ENCODE measurements around the gene FCAMR. TPM values are rescaled to one million over a fixed set of nuclear protein-coding genes. Genes with fewer than 3 reads are reported as not detected.

FCAMR gene, protein sequence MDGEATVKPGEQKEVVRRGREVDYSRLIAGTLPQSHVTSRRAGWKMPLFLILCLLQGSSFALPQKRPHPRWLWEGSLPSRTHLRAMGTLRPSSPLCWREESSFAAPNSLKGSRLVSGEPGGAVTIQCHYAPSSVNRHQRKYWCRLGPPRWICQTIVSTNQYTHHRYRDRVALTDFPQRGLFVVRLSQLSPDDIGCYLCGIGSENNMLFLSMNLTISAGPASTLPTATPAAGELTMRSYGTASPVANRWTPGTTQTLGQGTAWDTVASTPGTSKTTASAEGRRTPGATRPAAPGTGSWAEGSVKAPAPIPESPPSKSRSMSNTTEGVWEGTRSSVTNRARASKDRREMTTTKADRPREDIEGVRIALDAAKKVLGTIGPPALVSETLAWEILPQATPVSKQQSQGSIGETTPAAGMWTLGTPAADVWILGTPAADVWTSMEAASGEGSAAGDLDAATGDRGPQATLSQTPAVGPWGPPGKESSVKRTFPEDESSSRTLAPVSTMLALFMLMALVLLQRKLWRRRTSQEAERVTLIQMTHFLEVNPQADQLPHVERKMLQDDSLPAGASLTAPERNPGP
- total RNA-seq (not detected in 2 replicates), polyA plus RNA-seq (not detected in 2 replicates), polyA minus RNA-seq (not detected in 2 replicates)
- not detected for total RNA-seq (2013)

DNA sequence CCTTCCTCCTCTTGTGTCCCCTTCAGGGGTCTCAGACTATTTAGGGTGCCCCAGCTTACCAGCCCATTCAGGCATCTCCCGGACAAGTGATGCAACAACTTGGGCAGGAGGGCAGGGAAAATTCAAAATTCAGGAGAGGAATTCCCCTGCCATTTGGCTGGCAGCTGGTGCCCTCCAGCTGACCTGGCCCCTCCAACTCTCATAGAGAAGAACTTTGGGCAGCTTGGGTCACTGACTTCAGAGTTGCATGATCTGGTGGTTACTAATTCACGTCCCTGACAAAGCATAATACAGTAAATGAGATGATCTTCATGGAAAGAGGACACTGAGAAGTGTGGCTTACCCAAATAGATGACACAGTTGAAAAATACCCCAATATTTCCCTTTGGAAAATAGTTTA is at the start of gene FCAMR:
TSS of gene FCAMR (minus strand) at position 15 of the 400 bp plus-strand sequence. CDS start 335 bp downstream, outside the sequence.
- no peaks in the 10 kb centered on the region for H4K20me1 ChIP-seq (ENCODE audit: control insufficient read depth, insufficient read depth, low read length, poor library complexity, severe bottlenecking)
- Mint-ChIP-seq H3K4me1 (peaks cover 14% of the 10 kb centered on the region), H3K4me3 (no peak within 1 kb of the TSS), H3K27ac (no peak within 1 kb of the TSS), H3K9me3 (ENCODE audit: insufficient read depth) (no peaks in the 10 kb centered on the region), H3K27me3 (no peaks in the 10 kb centered on the region)
- no peak within 1 kb of the TSS for H3K4me2 ChIP-seq (replicated peaks; ENCODE audit: low read depth, low read length, poor library complexity, severe bottlenecking)
- no peak within 1 kb of the TSS for H3K4me3 ChIP-seq (ENCODE audit: control extremely low read depth in 1 of 5, extremely low read depth in 1 of 5, insufficient read depth in 1 of 5, low read depth in 2 of 5, low read length in 4 of 5)
- CTCF ChIA-PET = interaction anchor here (0.6 to 8.4 kb wide), 7 partner anchors 11 to 454 kb away, joined by 3 to 77 read pairs (median 4); no protein-coding TSS in a partner anchor
- peaks cover 8 to 11% of the 10 kb centered on the region in 2 donors for H3K4me1 ChIP-seq (ENCODE audit: control insufficient read depth in 2 of 2, insufficient read depth in 2 of 2, low read length in 2 of 2)
- 78% methylated on average over 1 of the region's 2 CpGs for WGBS (ENCODE audit: insufficient coverage)
- POLR2A ChIA-PET = no interaction called here
- H2AFZ ChIP-seq (ENCODE audit: insufficient read depth, low read depth, low read length, poor library complexity, severe bottlenecking) = no peak within 1 kb of the TSS
- DNase-seq = no peak
- no peak for TF ChIP-seq EZH2 (IDR thresholded peaks at IDR 0.05; ENCODE audit: borderline replicate concordance, insufficient read depth, low read depth, low read length, poor library complexity, severe bottlenecking)
- TF ChIP-seq, protein P1, sequence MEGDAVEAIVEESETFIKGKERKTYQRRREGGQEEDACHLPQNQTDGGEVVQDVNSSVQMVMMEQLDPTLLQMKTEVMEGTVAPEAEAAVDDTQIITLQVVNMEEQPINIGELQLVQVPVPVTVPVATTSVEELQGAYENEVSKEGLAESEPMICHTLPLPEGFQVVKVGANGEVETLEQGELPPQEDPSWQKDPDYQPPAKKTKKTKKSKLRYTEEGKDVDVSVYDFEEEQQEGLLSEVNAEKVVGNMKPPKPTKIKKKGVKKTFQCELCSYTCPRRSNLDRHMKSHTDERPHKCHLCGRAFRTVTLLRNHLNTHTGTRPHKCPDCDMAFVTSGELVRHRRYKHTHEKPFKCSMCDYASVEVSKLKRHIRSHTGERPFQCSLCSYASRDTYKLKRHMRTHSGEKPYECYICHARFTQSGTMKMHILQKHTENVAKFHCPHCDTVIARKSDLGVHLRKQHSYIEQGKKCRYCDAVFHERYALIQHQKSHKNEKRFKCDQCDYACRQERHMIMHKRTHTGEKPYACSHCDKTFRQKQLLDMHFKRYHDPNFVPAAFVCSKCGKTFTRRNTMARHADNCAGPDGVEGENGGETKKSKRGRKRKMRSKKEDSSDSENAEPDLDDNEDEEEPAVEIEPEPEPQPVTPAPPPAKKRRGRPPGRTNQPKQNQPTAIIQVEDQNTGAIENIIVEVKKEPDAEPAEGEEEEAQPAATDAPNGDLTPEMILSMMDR (IDR thresholded peaks at IDR 0.05) = no peak
- no peaks in the 10 kb centered on the region for H3K9me3 ChIP-seq (ENCODE audit: control extremely low read depth in 1 of 3, control insufficient read depth in 2 of 3, insufficient read depth in 1 of 3, low read length in 2 of 3)
- no peak for ATAC-seq (ENCODE audit: low read depth)
- no peak within 1 kb of the TSS for H3K27ac ChIP-seq (ENCODE audit: low read length in 2 of 2)
- no peaks in the 10 kb centered on the region for H3K36me3 ChIP-seq (replicated peaks in 1 of 2; ENCODE audit: control extremely low read depth in 1 of 2, control insufficient read depth in 1 of 2, extremely low read depth in 1 of 2, insufficient read depth in 2 of 2, low read length in 1 of 2)
- no peaks in the 10 kb centered on the region for H3K79me2 ChIP-seq (ENCODE audit: control insufficient read depth, insufficient read depth, low read length)
- peaks cover 0 to 7% (median 0%) of the 10 kb centered on the region in 4 experiments for H3K27me3 ChIP-seq (replicated peaks in 1 of 4; ENCODE audit: control extremely low read depth in 1 of 4, control insufficient read depth in 3 of 4, insufficient read depth in 4 of 4, low read length in 3 of 4)
- intact Hi-C loops (cut with micrococcal nuclease) = no loop called here
- no peak within 1 kb of the TSS for H3K9ac ChIP-seq (ENCODE audit: low read length)

DNA sequence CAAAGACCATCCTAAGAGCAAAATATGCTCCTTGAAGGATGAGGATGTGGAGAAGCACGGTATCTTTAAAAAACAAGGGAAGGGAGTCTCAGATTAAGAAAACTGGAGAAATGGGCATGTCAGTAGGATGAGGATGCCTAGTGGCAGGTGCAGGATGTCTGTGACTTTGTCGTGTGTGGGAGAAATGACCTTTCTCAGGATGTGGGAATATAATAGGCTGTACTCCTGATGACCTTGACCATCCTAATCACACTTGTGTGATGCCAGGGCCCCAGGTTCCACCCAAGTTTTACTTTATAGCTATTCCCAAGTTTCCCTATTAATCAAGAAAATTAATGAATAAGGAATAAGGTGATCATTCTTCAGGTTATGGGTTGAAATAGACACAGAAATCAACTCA is 49.4 kb upstream of the FCAMR start:
- ATAC-seq (ENCODE audit: low read depth) (no peak), DNase-seq (no peak)
- no peaks in the 10 kb centered on the region for H3K4me1 ChIP-seq (ENCODE audit: control insufficient read depth in 2 of 2, insufficient read depth in 2 of 2, low read length in 2 of 2)
- POLR2A ChIA-PET = no interaction called here
- H2AFZ ChIP-seq (ENCODE audit: insufficient read depth, low read depth, low read length, poor library complexity, severe bottlenecking) = no peak overlapping the region
- 67% methylated on average over 1 of the region's 2 CpGs for WGBS (ENCODE audit: insufficient coverage)
- no peak overlapping the region for H3K4me2 ChIP-seq (replicated peaks; ENCODE audit: low read depth, low read length, poor library complexity, severe bottlenecking)
- no peaks in the 10 kb centered on the region for H3K36me3 ChIP-seq (replicated peaks in 1 of 2; ENCODE audit: control extremely low read depth in 1 of 2, control insufficient read depth in 1 of 2, extremely low read depth in 1 of 2, insufficient read depth in 2 of 2, low read length in 1 of 2)
- peaks cover 0 to 13% (median 2%) of the 10 kb centered on the region in 4 experiments for H3K27me3 ChIP-seq (replicated peaks in 1 of 4; ENCODE audit: control extremely low read depth in 1 of 4, control insufficient read depth in 3 of 4, insufficient read depth in 4 of 4, low read length in 3 of 4)
- CTCF ChIA-PET = interaction anchor here (0.5 to 2.0 kb wide), 2 partner anchors 15 to 501 kb away, joined by 3 to 11 read pairs; no protein-coding TSS in a partner anchor
- H3K9me3 ChIP-seq (ENCODE audit: control extremely low read depth in 1 of 3, control insufficient read depth in 2 of 3, insufficient read depth in 1 of 3, low read length in 2 of 3) = no peaks in the 10 kb centered on the region
- Mint-ChIP-seq H3K9me3 (ENCODE audit: insufficient read depth) (no peaks in the 10 kb centered on the region), H3K4me3 (no peak overlapping the region), H3K27ac (no peak overlapping the region), H3K4me1 (no peaks in the 10 kb centered on the region), H3K27me3 (peaks cover 33% of the 10 kb centered on the region)
- intact Hi-C loops (cut with micrococcal nuclease) = no loop called here
- no peaks in the 10 kb centered on the region for H3K79me2 ChIP-seq (ENCODE audit: control insufficient read depth, insufficient read depth, low read length)
- TF ChIP-seq, protein P1 (IDR thresholded peaks at IDR 0.05) = no peak
- TF ChIP-seq EZH2 (IDR thresholded peaks at IDR 0.05; ENCODE audit: borderline replicate concordance, insufficient read depth, low read depth, low read length, poor library complexity, severe bottlenecking) = no peak
- H4K20me1 ChIP-seq (ENCODE audit: control insufficient read depth, insufficient read depth, low read length, poor library complexity, severe bottlenecking) = no peaks in the 10 kb centered on the region
- no peak overlapping the region for H3K27ac ChIP-seq (ENCODE audit: low read length in 2 of 2)
- H3K9ac ChIP-seq (ENCODE audit: low read length) = no peak overlapping the region
- no peak overlapping the region for H3K4me3 ChIP-seq (ENCODE audit: control extremely low read depth in 1 of 5, extremely low read depth in 1 of 5, insufficient read depth in 1 of 5, low read depth in 2 of 5, low read length in 4 of 5)
